NCI-H2171 (cell line): ENCODE results near the gene FAM153A.
"Not testable (repeated sequence)": the region's sequence is repeated elsewhere in the genome, so short reads cannot be mapped to it uniquely, and the experiment has no call there.

Source experiments
- DNase-seq: peaks from one replicate; lab custom pipeline; 2025; lab: John Stamatoyannopoulos, UW

The FAM153A gene

GRCh38 chr5:177782792-177783633, at the start of gene FAM153A:
TSS of gene FAM153A (minus strand) at chr5:177782899.
- DNase-seq = not testable (repeated sequence)

DNA sequence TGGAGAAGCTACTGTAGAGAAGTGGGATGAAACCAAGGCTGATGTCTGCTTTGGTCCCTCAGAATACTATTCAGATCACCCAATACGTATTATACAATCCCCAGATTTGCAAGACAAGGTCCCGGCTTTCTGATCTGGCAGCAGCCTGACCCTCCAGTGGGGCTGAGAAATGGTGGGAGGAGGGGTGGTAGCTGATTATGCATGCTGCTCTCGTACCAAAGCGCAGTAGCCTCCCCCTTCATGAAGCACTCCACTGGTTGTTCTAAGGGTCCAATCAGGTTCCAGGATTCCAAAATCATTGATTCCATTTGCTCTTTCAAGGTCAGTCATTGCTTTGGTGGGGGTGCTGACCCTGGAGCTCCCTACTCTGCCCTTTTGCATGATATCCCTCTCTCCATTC, 49.6 kb upstream of the FAM153A start:
- not testable (repeated sequence) for DNase-seq

DNA sequence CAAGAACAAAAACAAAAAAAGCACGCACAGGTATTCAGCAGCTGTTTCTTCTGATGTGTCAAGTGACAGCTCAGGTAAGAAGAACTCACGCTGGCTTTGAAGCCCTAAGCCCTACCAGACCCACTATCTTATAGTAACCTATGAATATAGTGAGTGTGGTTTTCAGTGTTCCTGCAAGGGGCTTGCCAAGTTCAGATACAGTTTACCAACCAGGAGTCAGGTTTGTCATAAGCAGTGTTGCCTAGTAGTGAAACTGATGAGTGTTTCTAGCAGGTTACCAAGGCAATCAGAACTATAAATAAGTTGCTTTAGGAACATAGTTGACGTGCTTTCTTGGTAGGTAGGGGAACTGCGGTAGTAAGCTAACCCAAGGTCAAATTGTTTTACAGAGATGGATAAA, 43.4 kb upstream of the FAM153A start:
- DNase-seq = not testable (repeated sequence)

DNA sequence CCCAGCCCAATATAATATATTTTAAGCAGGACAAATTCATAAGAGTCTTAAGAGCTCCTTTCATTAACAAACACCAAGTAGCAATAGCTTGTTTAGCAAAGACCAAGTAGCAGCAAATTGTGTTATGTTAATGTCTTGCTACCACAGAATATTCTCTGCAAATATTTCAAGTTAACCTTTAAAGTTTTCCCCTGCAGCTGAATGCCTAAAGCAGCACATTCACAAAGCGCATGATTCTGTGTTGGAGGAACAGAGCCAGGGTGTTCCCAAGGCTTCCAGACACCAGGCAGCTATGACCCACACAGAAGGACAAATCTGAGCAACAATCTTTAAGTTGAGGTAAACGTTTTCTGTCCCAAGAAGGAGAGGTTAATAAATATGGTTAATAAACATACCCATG, 42.1 kb upstream of the FAM153A start:
- not testable (repeated sequence) for DNase-seq

DNA sequence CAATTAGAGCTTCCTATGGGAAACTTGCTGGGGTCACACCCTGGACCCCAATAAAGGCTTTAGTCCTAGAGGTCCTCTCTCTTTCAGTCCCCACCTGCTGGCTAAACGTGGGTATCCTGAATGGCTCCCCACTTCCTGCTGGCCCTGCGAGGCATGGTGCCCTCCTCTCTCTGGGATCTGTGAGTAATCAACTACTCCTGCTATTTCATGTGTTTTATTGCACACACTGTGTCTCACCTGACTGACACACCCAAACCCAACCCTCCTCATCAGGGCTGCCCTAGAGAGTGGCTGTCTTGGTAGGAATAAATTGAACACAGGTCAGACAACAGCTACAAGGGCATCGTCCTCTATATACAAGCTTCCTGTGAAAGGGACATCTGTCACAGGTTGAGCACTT, 39.8 kb upstream of the FAM153A start:
- not testable (repeated sequence) for DNase-seq

- not testable (repeated sequence) for DNase-seq
These were observed 37.0 kb upstream of the FAM153A start for GRCh38 chr5:177819664-177820063.

- DNase-seq = not testable (repeated sequence)
These were observed 30.2 kb upstream of the FAM153A start for GRCh38 chr5:177812814-177813425.

DNA sequence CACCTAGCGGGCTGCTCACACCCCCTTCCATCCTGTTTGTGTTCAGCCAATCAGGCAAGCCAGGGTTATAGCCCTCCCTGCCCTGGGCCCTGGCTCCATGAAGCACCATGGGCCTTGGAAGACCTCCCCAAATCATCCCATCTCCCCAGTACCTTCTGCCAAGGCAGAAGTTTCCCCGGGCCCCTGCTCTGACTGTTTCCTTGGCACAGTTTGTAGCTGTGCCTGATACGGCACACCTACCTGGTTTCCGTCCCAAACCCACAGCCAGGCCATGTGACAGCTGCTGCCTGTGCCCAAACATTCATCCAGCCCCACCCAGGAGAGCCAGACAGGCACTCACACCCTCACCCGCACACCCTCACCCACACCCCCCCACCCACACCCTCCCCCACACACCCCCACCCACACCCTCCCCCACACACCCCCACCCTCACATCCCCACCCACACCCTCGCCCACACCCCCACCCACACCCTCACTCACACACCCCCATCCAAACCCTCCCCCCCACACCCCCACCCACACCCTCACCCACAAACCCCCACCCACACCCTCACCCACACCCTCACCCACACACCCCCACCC, 29.6 kb upstream of the FAM153A start:
- DNase-seq = not testable (repeated sequence)

- not testable (repeated sequence) for DNase-seq
These were observed 26.7 kb upstream of the FAM153A start for GRCh38 chr5:177809209-177809913.

DNA sequence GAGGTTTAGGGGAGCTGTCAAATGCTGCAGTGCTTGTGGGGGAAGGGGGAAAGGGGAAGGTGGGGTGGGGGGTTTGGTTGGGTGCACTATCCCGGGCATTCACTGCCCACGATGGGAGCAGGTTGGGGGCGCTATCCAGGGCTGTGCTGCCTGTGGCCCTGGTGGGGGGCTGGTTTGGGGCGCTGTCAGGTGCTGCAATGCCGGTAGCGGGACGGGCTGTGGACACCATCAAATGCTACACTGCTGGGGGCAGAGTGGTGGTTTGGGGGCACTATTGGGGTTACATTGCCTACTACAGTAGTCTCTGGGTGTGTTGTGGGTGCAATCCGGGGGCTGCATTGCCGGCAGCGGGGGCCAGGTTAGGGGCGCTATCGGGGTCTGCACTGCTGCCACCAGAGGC, 25.7 kb upstream of the FAM153A start:
- not testable (repeated sequence) for DNase-seq

GRCh38 chr5:177807265-177807664, 24.6 kb upstream of the FAM153A start:
- not testable (repeated sequence) for DNase-seq

DNA sequence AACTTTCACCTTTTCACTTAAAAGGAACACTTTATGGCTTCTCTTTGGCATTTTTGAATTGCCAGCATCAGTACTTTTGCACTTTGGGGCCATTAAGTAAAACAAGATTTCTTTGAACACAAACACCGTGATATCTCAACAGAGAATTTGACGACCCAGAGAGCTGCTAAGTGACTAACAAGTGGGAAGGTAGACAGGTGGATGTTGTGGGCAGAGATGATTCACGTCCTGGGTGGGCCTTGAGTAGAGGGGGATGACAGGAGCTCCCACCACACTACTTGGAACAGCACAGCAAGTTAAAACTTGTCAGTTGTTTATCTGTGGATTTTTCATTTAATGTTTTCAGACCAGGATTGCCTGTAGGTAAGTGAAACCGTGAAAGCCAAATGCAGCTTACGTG, 18.7 kb upstream of the FAM153A start:
- not testable (repeated sequence) for DNase-seq

DNA sequence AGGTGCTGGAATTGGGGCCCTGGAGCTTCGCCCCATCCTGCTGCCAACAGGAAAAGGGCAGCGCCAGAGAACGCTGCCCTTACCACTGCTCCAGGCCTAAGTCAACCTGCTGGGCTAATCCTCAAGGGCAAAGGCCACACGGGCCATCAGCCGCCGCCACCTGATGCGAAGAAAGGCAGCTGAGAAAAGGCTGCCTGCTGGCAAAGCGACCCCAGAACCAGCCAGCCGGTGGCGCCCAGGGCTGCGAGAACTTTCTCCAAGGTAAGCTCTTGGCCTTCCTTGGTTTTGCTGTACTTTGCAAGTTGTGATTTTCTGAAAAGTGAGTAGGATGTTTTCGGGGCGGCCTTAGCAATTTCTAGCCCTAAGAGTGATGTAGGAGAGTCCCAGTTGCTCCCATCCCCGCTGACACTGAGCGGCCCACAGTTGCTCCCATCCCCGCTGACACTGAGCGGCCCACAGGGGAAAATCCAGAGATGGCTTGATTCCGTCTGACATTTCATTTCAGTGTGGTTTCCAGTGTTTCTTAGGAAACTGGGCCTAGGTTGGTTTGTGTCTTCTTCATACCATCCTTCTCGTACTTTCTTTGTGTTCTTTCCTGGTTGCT, 15.6 kb upstream of the FAM153A start:
- not testable (repeated sequence) for DNase-seq

GRCh38 chr5:177793272-177793671, 10.6 kb upstream of the FAM153A start:
- DNase-seq = not testable (repeated sequence)

DNA sequence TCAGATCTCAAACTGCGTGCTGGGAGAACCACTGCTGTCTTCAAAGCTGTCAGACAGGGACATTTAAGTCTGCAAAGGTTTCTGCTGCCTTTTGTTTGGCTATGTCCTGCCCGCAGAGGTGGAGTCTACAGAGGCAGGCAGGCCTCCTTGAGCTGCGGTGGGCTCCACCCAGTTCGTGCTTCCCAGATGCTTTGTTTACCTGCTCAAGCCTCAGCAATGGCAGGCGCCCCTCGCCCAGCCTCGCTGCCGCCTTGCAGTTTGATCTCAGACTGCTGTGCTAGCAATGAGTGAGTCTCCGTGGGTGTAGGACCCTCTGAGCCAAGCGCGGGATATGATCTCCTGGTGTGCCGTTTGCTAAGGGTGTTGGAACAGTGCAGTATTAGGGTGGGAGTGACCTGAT, 8.9 kb upstream of the FAM153A start:
- not testable (repeated sequence) for DNase-seq

DNA sequence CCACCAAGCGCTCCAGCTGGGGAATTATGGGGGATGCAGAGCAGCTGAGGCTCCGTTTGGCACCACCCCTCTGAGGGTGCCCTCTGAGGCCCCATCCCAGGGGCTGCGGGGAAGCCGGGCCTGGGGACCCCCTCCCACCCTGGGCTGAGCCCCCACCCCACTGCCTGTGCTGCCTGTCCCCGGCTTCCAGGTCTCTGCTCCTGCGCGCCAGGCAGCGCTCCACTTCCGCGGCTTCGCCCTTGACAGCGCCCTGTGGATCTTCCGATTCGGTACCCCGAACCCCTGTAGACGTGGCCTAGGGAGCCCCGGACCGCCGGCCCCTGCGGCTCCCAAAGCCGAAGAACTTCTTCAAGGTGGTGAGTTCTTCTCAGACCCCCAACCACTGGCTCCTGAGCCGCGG, 530 bp downstream of the FAM153A start:
- not testable (repeated sequence) for DNase-seq

DNA sequence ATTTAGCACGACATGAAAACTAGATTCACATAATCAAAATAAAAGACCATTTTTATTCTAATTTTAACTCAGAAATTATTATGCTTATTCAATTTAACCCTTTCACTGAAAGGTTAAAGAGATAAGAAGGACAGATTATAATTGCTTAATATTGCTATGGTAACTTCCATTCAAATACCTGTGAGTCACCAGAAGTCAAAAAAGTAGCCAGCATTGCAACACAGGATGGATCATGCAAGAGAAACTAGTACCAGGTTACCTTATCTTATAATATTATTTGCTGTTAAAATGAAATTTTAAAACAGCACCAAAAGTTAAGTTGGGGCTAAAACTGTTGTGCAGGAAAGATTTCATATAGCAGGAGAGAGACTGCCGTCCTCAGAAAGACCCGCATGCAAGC, 11.5 kb downstream of the FAM153A start:
- DNase-seq = not testable (repeated sequence)

DNA sequence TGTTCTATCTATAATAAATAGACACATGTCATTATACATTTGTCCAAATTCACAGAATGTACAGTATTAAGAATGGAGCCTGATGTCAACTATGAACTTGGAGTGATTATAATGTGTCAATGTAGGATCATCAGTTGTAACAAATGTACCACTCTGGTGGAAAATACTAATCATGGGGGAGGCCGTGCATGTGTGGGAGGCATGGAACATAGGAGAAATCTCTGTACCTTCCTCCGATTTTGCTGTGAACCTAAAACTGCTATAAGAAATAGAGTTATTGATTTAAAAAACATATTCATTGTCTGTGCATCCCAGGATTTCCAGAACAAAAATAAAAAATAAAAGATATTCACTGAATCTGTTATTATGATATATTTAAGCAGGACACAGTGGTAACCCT, 12.1 kb downstream of the FAM153A start:
- DNase-seq = not testable (repeated sequence)

DNA sequence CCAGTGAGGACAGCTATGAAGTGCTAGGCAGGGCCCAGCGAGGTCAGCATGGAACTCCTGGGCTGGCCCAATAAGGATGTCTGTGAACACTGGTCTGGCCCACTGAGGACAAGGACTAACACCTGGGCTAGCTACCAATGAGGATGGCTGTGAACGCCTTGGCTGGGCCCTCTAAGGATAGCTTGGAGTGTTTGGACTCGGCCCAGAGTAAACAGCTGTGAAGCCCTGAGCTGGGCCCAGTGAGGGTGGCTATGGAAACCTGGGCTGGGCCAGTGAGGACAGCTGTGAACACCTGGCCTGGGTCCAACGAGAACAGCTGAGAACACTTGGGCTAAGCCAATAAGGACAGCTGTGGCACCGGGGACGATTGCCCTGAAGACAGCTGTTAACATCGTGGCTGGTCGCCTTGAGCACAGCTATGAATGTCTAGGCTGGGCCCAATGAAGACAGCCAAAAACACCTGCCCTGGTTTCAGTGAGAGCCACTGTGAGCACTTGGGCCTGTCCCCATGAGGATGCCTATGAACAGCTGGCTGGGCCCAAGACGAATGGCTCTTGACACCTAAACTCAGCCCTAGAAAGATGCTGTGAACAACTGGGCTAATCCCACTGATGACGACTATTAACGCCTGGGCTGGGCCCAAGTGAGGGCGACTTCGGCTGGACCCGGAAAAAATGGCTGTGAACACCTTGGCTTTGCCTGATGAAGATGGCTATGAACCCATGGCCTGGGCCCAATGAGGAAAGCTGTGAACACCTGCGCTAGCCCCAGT, 18.8 kb downstream of the FAM153A start:
- not testable (repeated sequence) for DNase-seq

DNA sequence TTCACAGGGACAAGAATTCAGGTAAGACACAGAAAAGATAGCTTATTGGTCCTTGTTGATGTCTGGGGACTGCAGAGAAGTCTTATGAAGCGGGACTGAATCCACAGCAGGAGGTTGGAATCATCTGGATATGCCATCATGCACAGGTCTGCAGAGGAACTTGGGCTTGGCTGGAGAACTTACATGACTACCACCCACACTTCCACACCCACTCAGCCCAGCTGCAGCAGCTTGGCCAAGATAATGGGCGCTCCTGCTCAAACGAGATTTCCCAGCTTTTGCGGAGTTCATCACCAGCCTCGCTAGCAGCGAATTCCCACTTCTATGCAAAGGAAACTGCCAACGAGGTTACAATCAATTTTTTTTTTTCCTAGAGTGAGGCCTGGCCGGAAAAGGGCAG, 21.7 kb downstream of the FAM153A start:
- not testable (repeated sequence) for DNase-seq

DNA sequence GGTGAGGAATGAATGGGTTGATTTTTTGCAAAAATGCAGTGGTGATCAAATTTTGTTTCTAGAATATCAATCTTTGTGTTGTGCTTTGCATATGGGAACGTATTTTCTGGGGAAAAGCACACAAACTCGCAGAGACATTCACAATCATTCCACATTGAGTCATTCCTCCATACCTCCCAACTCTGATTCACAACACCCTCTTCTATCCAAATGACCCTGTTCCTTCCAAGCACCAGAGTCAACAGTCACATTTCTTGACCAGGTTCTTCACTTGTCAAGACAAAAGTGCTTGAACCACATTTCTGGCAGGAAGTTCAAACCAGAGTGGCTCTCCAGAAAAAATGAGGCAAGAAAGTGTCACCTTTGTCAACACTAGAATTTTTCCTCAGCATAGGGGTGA, 35.3 kb downstream of the FAM153A start:
- DNase-seq = not testable (repeated sequence)
